ENCODE results near the gene LAMTOR5. TPM values are rescaled to one million over a fixed set of nuclear protein-coding genes. Genes with fewer than 3 reads are reported as not detected.

Gene LAMTOR5
- 442 and 636 TPM in 2 replicates for polyA plus RNA-seq (2012; rRNA removed)
- polyA plus RNA-seq (2012; cell fraction: cytosol; rRNA removed), result 477 and 520 TPM in 2 replicates
- polyA plus RNA-seq (2012; cell fraction: nucleus; rRNA removed), result 159 and 164 TPM in 2 replicates

DNA sequence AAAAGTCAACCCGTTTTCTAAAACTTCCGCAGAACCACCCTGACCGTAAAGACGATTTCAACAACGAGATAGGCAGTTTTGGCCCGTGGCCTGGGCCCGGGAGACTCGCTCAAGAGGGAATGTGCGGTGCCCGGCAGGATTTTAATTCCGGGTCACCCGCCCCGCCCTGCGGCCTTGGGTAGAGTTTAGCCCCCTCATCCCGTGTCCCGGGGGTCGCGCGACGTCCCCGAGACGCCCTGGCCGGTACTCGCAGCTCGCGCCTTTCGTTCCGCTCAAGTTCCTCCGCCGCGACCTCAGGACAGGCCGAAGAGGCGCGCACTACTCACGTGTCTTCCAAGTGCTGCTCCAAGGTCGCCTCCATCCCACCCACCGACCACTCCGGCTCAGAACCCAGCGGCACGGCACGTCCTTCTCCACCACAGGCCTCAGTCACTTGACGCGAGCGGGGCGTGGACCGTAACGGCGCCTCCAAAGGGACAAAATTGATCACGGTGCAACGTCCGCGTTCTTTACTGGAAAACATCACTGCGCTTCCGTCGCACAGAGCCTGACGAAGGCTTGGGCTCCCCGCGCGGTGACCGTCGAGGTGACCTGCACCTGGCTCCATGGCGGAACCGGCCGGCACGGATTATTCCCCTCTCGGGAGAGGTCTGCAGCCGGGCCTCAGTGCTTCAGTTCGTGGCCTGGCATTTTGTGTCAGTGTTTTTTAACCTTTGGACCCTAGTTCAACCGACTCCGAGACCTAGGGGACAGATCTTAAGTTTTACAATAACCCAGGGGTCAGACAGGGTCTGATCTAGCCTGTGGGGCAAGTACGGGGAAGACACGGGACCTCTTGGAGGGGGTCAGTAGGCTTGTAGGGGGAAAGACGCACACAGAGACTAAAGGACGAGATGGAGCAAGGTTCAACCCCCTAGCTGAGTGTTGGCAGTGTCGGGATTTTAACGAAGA, at the start of gene LAMTOR5:
Gene LAMTOR5 (minus strand): TSS at position 435 of the 951 bp plus-strand sequence. CDS start 74 bp downstream, at position 361.
- Histone ChIP-seq H4K20me1 (ENCODE audit: insufficient read depth) (no peaks in the 10 kb centered on the region), H3K27me3 (ENCODE audit: insufficient read depth) (no peaks in the 10 kb centered on the region), H3K4me2 (peak within 1 kb of the TSS; percentile 90), H3K79me2 (ENCODE audit: insufficient read depth) (peaks cover 35% of the 10 kb centered on the region), H2AFZ (ENCODE audit: low read depth) (peak within 1 kb of the TSS; percentile 97), H3F3A (replicated peaks; ENCODE audit: insufficient read depth) (peaks cover 4% of the 10 kb centered on the region), H3K27ac (ENCODE audit: low read depth in 2 of 2, low read length in 1 of 2) (peak within 1 kb of the TSS; percentile 62 to 80), H3K36me3 (replicated peaks in 1 of 2; ENCODE audit: control insufficient read depth in 1 of 2, insufficient read depth in 2 of 2, low read length in 1 of 2) (peaks cover 24 to 35% of the 10 kb centered on the region in 2 experiments), H3K4me1 (ENCODE audit: control insufficient read depth in 1 of 2, insufficient read depth in 2 of 2, low read depth in 1 of 2, low read length in 1 of 2) (peaks cover 6 to 15% of the 10 kb centered on the region in 2 experiments; a peak in 3 of 4 replicates), H3K9me3 (no peaks in the 10 kb centered on the region), H3K9me2 (no peaks in the 10 kb centered on the region), H3K9ac (peak within 1 kb of the TSS; percentile 93), H3K4me3 (ENCODE audit: low read depth in 2 of 2, low read length in 1 of 2) (peak within 1 kb of the TSS; percentile 75 to 99)
- DNase-seq, result peak; percentile 87
- CTCF ChIA-PET, result interaction anchor here (1.1 to 10.9 kb wide), 9 partner anchors 30 to 205 kb away, joined by 3 to 250 read pairs (median 8); partner anchors contain the start of genes KCNC4 and RBM15
- 3% methylated on average over 28 of the region's 76 CpGs for WGBS (ENCODE audit: low lambda C conversion rate)
- POLR2A ChIA-PET, result interaction anchor here (1.0 to 1.4 kb wide), 3 partner anchors 52 to 89 kb away, joined by 3 read pairs; partner anchors contain the start of gene RBM15
- no peak for TF ChIP-seq GATA2 (CRISPR knock-in tag; IDR thresholded peaks at IDR 0.05)
- peak; percentile 61; the same call in 1 of the 2 replicates for TF ChIP-seq YY1 (IDR thresholded peaks at IDR 0.05; ENCODE audit: low read depth)
- TF ChIP-seq EP300 (IDR thresholded peaks at IDR 0.05; ENCODE audit: borderline replicate concordance in 1 of 2, low read depth in 1 of 2, low read length in 1 of 2), result 0 out of 4 replicates have a peak, but pooled peaks of 1 of the 2 experiments have one; percentile 31
- no peak for TF ChIP-seq NRF1 (IDR thresholded peaks at IDR 0.05; ENCODE audit: low read depth, low read length)
- TF ChIP-seq, protein P1, sequence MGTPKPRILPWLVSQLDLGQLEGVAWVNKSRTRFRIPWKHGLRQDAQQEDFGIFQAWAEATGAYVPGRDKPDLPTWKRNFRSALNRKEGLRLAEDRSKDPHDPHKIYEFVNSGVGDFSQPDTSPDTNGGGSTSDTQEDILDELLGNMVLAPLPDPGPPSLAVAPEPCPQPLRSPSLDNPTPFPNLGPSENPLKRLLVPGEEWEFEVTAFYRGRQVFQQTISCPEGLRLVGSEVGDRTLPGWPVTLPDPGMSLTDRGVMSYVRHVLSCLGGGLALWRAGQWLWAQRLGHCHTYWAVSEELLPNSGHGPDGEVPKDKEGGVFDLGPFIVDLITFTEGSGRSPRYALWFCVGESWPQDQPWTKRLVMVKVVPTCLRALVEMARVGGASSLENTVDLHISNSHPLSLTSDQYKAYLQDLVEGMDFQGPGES (IDR thresholded peaks at IDR 0.05; ENCODE audit: low read depth, low read length), result no peak
- TF ChIP-seq, protein P2, sequence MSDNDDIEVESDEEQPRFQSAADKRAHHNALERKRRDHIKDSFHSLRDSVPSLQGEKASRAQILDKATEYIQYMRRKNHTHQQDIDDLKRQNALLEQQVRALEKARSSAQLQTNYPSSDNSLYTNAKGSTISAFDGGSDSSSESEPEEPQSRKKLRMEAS (IDR thresholded peaks at IDR 0.05; ENCODE audit: low read depth), result peak; percentile 95
- TF ChIP-seq, protein P3, sequence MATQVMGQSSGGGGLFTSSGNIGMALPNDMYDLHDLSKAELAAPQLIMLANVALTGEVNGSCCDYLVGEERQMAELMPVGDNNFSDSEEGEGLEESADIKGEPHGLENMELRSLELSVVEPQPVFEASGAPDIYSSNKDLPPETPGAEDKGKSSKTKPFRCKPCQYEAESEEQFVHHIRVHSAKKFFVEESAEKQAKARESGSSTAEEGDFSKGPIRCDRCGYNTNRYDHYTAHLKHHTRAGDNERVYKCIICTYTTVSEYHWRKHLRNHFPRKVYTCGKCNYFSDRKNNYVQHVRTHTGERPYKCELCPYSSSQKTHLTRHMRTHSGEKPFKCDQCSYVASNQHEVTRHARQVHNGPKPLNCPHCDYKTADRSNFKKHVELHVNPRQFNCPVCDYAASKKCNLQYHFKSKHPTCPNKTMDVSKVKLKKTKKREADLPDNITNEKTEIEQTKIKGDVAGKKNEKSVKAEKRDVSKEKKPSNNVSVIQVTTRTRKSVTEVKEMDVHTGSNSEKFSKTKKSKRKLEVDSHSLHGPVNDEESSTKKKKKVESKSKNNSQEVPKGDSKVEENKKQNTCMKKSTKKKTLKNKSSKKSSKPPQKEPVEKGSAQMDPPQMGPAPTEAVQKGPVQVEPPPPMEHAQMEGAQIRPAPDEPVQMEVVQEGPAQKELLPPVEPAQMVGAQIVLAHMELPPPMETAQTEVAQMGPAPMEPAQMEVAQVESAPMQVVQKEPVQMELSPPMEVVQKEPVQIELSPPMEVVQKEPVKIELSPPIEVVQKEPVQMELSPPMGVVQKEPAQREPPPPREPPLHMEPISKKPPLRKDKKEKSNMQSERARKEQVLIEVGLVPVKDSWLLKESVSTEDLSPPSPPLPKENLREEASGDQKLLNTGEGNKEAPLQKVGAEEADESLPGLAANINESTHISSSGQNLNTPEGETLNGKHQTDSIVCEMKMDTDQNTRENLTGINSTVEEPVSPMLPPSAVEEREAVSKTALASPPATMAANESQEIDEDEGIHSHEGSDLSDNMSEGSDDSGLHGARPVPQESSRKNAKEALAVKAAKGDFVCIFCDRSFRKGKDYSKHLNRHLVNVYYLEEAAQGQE (IDR thresholded peaks at IDR 0.05; ENCODE audit: low read depth, low read length), result no peak
- TF ChIP-seq RFX5 (IDR thresholded peaks at IDR 0.05; ENCODE audit: low read length), result no peak; the same call in 1 of the 2 replicates
- no peak for TF ChIP-seq NFIC (IDR thresholded peaks at IDR 0.05; ENCODE audit: borderline replicate concordance)
- no peak for TF ChIP-seq RXRA (IDR thresholded peaks at IDR 0.05; ENCODE audit: borderline replicate concordance, low read depth)
- TF ChIP-seq GABPA (IDR thresholded peaks at IDR 0.05; ENCODE audit: low read depth), result peak; percentile 86
- TF ChIP-seq CHD2 (IDR thresholded peaks at IDR 0.05; ENCODE audit: low read length, partially characterized antibody), result peak; percentile 80
- TF ChIP-seq TEAD4 (IDR thresholded peaks at IDR 0.05; ENCODE audit: borderline replicate concordance, insufficient read depth), result no peak
- no peak for TF ChIP-seq FOXM1 (IDR thresholded peaks at IDR 0.05; ENCODE audit: low read depth)
- peak; percentile 18; the same call in 1 of the 2 replicates for TF ChIP-seq TCF12 (IDR thresholded peaks at IDR 0.05)
- no peak for TF ChIP-seq EZH2phosphoT487 (IDR thresholded peaks at IDR 0.05; ENCODE audit: borderline replicate concordance, low read depth)
- peak; percentile 92 for TF ChIP-seq ELF1 (IDR thresholded peaks at IDR 0.05)
- peak; percentile 96 for TF ChIP-seq MXI1 (IDR thresholded peaks at IDR 0.05; ENCODE audit: low read depth, low read length)
- TF ChIP-seq RCOR1 (IDR thresholded peaks at IDR 0.05; ENCODE audit: low read length), result no peak
- TF ChIP-seq, protein P4, sequence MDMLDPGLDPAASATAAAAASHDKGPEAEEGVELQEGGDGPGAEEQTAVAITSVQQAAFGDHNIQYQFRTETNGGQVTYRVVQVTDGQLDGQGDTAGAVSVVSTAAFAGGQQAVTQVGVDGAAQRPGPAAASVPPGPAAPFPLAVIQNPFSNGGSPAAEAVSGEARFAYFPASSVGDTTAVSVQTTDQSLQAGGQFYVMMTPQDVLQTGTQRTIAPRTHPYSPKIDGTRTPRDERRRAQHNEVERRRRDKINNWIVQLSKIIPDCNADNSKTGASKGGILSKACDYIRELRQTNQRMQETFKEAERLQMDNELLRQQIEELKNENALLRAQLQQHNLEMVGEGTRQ (IDR thresholded peaks at IDR 0.05; ENCODE audit: borderline replicate concordance, low read depth, low read length), result no peak
- TF ChIP-seq, protein P5, sequence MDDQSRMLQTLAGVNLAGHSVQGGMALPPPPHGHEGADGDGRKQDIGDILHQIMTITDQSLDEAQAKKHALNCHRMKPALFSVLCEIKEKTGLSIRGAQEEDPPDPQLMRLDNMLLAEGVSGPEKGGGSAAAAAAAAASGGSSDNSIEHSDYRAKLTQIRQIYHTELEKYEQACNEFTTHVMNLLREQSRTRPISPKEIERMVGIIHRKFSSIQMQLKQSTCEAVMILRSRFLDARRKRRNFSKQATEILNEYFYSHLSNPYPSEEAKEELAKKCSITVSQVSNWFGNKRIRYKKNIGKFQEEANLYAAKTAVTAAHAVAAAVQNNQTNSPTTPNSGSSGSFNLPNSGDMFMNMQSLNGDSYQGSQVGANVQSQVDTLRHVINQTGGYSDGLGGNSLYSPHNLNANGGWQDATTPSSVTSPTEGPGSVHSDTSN (IDR thresholded peaks at IDR 0.05), result peak; percentile 32; the same call in 1 of the 2 replicates
- TF ChIP-seq FOSL2 (IDR thresholded peaks at IDR 0.05; ENCODE audit: borderline replicate concordance, low read depth), result no peak
- no peak; the same call in none of the 2 replicates for TF ChIP-seq FOXJ3 (CRISPR knock-in tag; IDR thresholded peaks at IDR 0.05)
- TF ChIP-seq SMC3 (IDR thresholded peaks at IDR 0.05; ENCODE audit: low read depth, low read length), result peak; percentile 16; the same call in 1 of the 2 replicates
- TF ChIP-seq POLR2AphosphoS5 (IDR thresholded peaks at IDR 0.05; ENCODE audit: low read depth, low read length), result peak; percentile 95; the same call in 1 of the 2 replicates
